Measurements from ENCODE around the gene PLEKHD1.

DNA sequence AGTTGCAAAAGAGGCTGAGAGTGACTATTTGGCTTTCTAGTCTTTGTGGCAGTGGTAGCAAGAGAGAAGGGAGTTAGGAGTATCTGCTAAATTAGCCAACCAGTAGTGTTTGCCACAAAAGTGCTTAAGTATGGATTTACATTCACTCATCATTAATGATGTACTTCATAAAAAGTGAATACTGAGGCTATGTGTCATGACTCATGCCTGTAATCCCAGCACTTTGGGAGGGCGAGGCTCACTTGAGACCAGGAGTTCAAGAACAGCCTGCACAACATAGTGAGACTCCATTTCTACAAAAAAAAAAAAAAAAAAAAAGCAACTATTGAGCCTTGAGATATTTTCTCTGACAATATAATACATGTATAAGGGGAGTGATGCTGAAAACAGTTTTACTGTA is 53.4 kb downstream of the PLEKHD1 start:
- TF ChIP-seq, protein P1, sequence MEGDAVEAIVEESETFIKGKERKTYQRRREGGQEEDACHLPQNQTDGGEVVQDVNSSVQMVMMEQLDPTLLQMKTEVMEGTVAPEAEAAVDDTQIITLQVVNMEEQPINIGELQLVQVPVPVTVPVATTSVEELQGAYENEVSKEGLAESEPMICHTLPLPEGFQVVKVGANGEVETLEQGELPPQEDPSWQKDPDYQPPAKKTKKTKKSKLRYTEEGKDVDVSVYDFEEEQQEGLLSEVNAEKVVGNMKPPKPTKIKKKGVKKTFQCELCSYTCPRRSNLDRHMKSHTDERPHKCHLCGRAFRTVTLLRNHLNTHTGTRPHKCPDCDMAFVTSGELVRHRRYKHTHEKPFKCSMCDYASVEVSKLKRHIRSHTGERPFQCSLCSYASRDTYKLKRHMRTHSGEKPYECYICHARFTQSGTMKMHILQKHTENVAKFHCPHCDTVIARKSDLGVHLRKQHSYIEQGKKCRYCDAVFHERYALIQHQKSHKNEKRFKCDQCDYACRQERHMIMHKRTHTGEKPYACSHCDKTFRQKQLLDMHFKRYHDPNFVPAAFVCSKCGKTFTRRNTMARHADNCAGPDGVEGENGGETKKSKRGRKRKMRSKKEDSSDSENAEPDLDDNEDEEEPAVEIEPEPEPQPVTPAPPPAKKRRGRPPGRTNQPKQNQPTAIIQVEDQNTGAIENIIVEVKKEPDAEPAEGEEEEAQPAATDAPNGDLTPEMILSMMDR (conservative IDR thresholded peaks at IDR 0.05; ENCODE audit: low read depth, low read length), result no peak
- no peak for TF ChIP-seq EZH2 (IDR thresholded peaks at IDR 0.05; ENCODE audit: low read length, unreplicated experiment)
- no peak for TF ChIP-seq EZH2phosphoT487 (IDR thresholded peaks at IDR 0.05; ENCODE audit: borderline replicate concordance, low read length)

Data from PC-3 (cell line).